ENCODE results near the gene DLL4.

The DLL4 gene

GRCh38 chr15:40906991-40907802 lies 21.9 kb upstream of the DLL4 start:
- no peak for DNase-seq

- no peak for DNase-seq
Measured at GRCh38 chr15:40908095-40908494, 21.0 kb upstream of the DLL4 start.

- DNase-seq: no peak
Measured at GRCh38 chr15:40909662-40910630, 19.2 kb upstream of the DLL4 start.

GRCh38 chr15:40911141-40911540 lies 18.0 kb upstream of the DLL4 start:
- no peak for DNase-seq

- DNase-seq: no peak
Measured at GRCh38 chr15:40911693-40912092, 17.4 kb upstream of the DLL4 start.

- no peak for DNase-seq
Measured at GRCh38 chr15:40912478-40912877, 16.7 kb upstream of the DLL4 start.

GRCh38 chr15:40914013-40914412 lies 15.1 kb upstream of the DLL4 start:
- DNase-seq: no peak

- no peak for DNase-seq
Measured at GRCh38 chr15:40914486-40914885, 14.7 kb upstream of the DLL4 start.

GRCh38 chr15:40915116-40915661 lies 14.0 kb upstream of the DLL4 start:
- DNase-seq: no peak

- no peak for DNase-seq
Measured at GRCh38 chr15:40915679-40916078, 13.5 kb upstream of the DLL4 start.

- no peak for DNase-seq
Measured at GRCh38 chr15:40917585-40917984, 11.6 kb upstream of the DLL4 start.

- no peak for DNase-seq
Measured at GRCh38 chr15:40918146-40918798, 10.9 kb upstream of the DLL4 start.

GRCh38 chr15:40918799-40919392 lies 10.2 kb upstream of the DLL4 start:
- DNase-seq: no peak

- DNase-seq: no peak
Measured at GRCh38 chr15:40921949-40922607, 7.1 kb upstream of the DLL4 start.

- DNase-seq: no peak
Measured at GRCh38 chr15:40922608-40923005, 6.5 kb upstream of the DLL4 start.

- no peak for DNase-seq
Measured at GRCh38 chr15:40923551-40923950, 5.6 kb upstream of the DLL4 start.

- no peak for DNase-seq
Measured at GRCh38 chr15:40925495-40925862, 3.7 kb upstream of the DLL4 start.

GRCh38 chr15:40925863-40926658 lies 3.1 kb upstream of the DLL4 start:
- no peak for DNase-seq

GRCh38 chr15:40926659-40927494 lies 2.3 kb upstream of the DLL4 start:
- DNase-seq: no peak

GRCh38 chr15:40927495-40927872 lies 1.7 kb upstream of the DLL4 start:
- DNase-seq: no peak
